Effector CD8-positive, alpha-beta T cell (primary cell): Measurements from ENCODE around the gene RBAK.
"Not testable (repeated sequence)": the region's sequence is repeated elsewhere in the genome, so short reads cannot be mapped to it uniquely, and the experiment has no call there.

Experiments used
- DNase-seq: peaks from one replicate; lab custom pipeline; 2025; lab: John Stamatoyannopoulos, UW

The RBAK gene

DNA sequence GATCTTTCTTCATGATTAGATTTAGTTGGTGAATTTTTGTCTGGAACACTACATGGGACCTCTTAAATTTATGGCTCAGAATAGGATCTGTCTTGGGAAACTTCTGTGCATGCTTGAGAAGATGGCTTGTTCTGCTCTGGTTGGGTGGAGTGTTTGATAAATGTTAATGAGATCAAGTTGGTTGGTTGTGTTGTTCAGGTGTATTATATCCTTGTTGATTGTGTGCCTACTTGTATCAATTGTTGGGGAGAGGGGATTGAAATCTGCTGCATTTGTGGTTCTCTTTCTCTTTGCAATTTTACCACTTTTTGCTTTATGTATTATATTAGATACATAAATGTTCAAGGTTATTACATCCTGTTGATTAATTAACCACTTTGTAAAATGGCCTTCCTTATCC is 6.1 kb downstream of the RBAK start:
- DNase-seq, result not testable (repeated sequence)

DNA sequence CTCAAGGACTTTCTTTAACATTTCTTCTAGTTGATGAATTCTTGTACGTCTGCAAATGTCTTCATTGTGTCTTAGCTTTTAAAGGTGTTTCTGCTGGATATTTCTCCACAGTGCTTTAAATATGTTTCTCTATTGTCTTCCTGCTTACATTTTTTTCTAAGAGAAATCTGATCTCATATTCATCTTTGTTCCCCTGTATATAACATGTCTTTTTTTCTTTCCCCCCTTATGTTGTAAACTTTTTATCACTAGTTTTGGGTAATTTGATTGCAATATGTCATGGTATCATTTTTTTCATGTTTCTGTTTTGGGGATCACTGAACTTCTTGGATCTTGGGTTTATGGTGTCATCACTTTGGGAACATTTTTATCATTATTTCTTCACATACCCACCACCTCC is 7.5 kb downstream of the RBAK start:
- no peak for DNase-seq

DNA sequence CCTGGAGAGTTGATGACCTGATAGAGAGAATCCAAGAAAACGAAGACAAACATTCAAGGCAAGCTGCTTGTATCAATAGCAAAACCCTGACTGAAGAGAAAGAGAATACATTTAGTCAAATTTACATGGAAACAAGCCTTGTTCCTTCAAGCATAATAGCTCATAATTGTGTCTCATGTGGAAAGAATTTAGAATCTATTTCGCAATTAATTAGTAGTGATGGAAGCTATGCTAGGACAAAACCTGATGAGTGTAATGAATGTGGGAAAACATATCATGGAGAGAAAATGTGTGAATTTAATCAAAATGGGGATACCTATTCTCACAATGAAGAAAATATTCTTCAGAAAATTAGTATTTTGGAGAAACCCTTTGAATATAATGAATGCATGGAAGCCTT is 18.0 kb downstream of the RBAK start:
- DNase-seq, result no peak

DNA sequence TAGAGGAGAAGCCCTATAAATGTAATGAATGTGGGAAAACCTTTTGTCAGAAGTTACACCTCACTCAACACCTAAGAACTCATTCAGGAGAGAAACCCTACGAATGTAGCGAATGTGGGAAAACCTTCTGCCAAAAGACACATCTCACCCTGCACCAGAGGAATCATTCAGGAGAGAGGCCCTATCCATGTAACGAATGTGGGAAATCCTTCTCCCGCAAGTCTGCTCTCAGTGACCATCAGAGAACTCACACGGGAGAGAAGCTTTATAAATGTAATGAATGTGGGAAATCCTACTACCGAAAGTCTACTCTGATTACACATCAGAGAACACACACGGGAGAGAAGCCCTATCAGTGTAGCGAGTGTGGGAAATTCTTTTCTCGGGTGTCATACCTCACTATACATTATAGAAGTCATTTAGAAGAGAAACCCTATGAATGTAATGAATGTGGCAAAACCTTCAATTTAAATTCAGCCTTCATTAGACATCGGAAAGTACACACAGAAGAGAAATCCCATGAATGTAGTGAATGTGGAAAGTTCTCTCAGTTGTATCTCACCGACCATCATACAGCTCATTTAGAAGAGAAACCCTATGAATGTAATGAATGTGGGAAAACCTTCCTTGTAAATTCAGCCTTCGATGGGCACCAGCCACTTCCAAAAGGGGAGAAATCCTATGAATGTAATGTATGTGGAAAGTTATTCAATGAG is 18.9 kb downstream of the RBAK start:
- DNase-seq, result no peak

DNA sequence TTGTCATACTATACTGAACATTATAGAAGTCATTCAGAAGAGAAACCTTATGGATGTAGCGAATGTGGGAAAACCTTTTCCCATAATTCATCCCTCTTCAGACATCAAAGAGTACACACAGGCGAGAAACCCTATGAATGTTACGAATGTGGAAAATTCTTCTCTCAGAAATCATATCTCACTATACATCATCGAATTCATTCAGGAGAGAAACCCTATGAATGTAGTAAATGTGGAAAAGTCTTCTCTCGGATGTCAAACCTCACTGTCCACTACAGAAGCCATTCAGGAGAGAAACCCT is 19.4 kb downstream of the RBAK start:
- no peak for DNase-seq

DNA sequence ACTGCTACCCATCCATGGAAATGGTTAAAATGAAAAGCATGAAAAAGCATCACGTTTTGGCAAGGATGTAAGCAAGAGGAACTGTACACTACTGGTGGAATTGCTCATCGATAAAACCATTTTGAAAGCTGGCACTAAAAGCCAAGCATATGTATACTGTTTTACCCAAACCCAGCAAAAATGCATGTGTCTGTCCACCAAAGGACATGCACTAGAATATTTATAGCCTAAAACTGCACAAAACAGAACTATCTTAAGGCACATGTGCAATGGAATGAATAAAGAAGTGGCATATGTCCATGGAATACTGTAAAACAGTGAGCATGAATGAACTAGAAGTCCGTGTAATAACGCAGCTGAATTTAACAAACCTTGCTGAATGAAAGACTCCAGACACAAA is 22.9 kb downstream of the RBAK start:
- DNase-seq, result no peak

DNA sequence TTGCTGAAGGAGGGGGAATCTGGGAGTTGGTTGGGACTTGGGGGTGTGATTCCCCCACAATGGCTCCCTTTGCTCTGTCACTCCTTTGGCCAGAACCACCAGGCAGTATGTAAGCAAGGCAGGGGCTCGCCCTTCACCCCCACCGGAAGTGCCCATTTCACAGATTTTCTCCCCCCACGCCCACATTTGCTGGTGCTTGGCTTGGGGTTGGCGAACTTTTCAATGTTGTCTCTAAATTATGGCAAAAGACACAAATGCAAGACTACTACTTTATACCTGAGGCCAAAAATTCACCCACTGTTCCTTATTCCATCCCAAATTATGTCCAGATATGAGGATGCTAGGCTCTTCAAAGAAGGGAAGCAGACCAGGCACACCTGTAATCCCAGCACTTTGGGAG is 24.5 kb downstream of the RBAK start:
- DNase-seq, result no peak

DNA sequence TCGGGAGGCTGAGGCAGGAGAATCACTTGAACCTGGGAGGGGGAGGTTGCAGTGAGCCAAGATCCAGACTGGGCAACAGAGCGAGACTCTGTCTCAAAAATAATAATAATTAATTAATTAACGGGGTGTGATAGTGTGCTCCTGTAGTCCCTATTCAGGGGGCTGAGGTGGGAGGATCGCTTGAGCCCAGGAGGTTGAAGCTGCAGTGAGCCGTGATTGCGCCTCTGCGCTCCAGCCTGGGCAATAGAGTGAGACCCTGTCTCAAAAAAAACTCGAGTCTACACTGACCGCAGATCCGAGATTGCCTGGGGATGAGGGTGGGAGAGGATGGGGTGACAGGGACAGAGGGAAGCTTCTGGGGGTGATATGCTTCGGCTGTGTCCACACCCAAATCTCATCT is 29.5 kb downstream of the RBAK start:
- not testable (repeated sequence) for DNase-seq

DNA sequence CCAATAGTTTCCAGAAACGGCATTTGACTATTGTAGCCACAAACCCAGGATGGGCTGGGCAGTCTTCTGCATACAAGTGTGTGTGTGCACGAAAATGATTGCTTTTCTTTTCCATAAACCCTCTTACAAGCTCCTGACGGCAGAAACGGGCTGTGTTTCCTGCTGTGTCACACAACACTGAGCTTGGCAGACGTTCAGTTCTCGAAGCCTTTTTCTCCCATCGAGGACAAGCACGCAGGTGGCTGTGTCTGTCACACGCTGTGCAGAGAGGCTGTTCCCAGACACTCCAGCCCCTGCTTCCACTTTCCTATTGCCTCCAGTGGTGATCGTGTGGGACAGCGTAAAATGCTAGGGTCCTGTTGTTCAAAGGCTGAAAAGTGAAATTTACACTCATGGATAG is 32.1 kb downstream of the RBAK start:
- DNase-seq, result no peak

DNA sequence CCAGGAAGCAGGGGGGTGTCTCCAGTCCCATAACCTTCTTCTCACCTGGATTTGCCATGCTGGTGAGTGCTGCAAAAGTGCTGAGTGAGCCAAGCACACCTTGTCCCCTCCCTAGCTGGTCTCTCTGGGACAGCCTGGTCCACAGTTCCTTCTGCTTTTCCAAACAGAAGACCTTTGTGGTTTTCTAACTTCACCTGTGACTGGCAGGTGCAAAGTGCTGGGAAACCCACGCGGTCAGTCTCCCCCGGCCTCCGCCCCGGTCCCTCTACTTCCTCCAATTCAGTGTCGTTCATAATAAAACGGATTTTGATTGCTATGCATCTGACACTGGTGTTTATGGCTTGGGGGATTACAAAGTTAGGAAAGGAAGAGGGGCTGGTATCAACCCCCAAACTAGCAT is 37.1 kb downstream of the RBAK start:
- DNase-seq, result no peak

DNA sequence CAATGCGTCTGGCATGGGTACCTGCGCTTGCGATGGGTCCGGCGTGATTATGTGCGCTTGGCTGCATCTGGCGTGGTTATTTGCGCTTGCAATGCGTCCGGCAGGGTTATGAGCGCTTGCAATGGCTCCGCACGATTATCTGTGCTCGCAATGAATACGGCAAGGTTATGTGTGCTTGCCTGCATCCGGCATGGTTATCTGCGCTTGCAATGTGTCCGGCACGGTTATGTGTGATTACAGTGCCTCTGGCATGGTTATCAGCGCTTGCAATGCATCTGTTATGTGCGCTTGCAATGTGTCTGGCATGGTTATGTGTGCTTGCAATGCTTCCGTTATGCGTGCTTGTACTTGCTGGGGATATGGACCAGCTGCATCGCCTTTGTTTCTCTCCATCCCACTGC is 37.7 kb downstream of the RBAK start:
- no peak for DNase-seq

DNA sequence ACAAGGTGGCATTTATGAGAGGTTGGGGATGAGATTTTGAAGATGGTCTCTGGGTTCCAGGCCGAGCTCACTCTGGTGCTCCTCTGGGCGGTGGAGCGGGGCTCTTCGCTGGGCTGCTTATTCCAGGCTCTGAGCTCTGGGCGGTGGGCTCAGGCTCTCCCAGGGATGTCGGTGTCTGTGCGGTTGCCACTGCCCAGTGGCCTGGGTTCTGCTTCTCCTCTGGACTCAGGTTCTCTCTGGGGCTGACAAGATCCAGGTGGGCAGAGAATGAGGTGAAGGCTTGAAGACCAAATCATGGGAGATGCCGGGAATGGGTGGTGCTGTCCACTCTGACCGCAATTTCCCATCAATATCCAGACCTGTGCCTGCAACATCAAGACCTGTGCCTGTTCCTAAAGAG is 40.6 kb downstream of the RBAK start:
- no peak for DNase-seq

DNA sequence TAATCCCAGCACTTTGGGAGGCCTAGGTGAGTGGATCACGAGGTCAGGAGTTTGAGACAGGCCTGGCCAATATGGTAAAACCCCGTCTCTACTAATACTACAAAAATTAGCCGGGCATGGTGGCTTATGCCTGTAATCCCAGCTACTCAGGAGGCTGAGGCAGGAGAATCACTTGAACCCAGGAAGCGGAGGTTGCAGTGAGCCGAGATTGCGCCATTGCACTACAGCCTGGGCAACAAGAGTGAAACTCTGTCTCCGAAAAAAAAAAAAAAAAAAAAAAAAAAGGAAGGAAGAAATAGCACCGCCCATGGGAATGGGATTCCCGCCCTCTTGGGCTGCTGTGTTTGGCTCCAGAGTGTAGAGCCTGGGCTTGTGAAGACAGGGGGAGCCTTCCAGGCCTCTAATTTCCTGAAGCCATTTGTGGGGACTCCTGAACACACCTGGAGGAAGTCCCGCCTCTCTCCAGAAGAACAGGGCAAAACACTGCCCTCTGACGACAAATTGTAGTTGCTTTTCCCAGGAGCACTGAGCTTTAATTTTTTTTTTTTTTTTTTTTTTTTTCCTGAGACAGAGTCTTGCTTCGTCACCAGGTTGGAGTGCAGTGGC is 42.7 kb downstream of the RBAK start:
- not testable (repeated sequence) for DNase-seq

DNA sequence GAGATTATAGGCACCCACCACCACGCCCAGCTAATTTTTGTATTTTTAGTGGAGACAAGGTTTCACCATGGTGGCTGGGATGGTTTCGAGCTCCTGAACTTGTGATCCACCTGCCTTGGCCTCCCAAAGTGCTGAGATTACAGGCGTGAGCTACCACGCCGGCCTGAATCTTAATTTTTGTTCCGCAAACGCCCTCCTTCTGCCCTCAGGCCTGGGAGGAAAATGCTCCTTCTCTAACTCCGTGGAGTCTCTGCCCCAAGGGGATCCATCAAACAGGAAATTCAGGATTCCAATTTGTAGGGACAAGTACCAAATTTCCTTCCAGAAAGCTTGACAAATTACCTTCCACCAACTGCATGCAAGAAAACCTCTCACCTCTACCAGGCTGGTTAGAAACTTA is 43.2 kb downstream of the RBAK start:
- no peak for DNase-seq

DNA sequence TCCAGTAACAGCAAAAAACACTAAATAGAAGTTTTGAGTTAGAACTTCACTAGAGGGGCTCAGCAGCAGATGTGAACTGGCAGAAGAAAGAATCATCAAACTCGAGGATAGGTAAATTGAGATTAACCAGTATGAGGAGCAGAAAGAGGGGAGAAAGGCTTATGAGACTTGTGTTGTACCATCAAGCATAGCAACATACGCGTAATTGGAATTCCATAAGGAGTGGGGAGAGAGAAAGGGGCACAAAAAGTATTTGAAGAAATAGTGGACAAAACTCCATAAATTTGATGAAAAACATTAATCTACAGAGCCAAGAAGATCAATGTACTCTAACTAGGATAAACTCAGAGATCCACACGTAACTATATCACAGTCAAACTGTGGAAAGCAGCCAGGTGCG is 48.3 kb downstream of the RBAK start:
- no peak for DNase-seq

DNA sequence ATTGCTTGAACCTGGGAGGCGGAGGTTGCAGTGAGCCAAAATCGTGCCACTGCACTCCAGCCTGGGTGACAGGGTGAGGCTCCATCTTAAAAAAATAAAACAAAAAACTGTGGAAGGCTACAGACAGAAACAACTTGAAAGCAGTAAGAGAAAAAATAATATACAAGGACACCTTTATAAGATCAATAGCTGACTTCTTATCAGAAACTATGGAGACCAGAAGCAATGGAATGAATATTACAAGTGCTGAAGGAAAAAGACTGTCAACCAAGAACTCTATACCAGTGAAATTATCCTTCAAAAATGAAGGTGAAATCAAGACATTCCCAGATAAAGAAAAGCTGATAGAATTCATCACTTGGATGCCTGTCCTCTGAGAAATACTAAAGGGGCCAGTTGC is 49.0 kb downstream of the RBAK start:
- DNase-seq, result no peak

DNA sequence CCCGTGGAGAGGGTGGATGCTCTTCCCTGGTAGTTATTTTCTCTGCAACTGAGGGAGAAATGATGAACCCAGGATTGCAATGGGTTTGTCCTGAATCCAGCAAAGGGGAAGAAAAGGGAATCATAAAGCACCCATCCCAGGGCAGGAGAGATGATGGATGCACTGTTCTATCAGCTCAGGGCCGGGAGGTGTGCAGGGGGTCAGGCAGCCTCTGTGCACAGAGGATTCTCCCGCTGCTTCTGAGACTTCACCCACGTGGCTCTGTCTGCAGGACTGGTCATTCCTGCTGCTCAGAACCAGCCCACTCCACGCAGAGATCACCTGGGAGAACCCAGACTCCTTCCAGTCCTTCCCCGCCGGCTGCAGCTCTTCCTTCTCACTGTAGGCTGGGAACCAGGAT is 70.7 kb downstream of the RBAK start:
- DNase-seq, result no peak

DNA sequence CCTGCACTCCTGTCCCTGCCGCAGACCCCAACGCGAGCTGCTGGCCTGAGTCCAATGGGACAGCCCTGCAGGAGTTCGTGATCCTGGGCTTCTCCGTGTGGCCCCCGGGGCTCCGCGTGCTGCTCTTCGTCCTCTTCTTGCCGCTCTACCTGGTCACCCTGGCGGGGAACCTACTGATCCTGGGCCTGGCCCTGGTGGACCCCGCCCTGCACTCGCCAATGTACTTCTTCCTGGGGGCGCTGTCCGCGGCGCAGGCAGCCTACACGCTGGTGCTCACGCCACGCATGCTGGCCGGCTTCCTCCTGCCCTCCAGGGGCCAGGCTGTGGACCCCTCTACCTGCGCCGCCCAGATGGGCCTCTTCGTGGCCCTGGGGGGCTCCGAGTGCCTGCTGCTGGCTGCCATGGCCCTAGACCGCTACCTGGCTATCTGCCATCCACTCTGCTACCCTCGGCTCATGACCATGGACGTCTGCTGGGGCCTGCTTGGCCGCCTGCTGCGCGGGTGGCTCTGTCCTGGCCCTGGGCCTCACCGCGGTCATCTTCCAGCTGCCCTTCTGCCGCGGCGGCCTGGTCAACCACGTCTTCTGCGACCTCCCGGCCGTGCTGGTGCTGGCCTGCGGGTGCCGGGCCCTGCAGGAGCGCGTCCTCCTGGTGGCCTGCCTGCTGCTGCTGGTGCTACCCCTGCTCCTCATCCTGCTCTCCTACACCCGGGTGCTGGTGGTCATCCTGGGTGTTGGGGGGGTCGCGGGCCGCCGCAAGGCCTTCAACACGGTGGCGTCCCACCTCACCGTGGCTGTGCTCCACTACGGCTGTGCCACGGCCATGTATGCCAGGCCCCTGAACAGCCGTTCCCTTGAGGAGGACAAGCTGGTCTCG is 71.7 kb downstream of the RBAK start:
- DNase-seq, result no peak
